Activated naive CD4-positive, alpha-beta T cell treated with anti-CD3 and anti-CD28 coated beads, Interleukin-2, amount 50 U/mL, for 72 hours (primary cell): Measurements from ENCODE around the gene RPGRIP1L. TPM values are rescaled to one million over a fixed set of nuclear protein-coding genes. Genes with fewer than 3 reads are reported as not detected.

Experiments used
- ATAC-seq, 2 donors: fragments of 150-1000 bp; cut with Tn5 transposase; 2 replicates each; pipeline ENCODE4 v1.10.0; 2021; ENCODE audit warnings: mild to moderate bottlenecking in 2 of 2, moderate library complexity in 2 of 2
- DNase-seq, 2 donors: peaks; one replicate each; pipeline ENCODE4 v3.0.0; 2021 to 2022; ENCODE audit warnings: low spot score in 2 of 2
- H3K27ac Mint-ChIP-seq, 2 donors: one replicate each; pipeline ENCODE4 v1.8.0; 2022; ENCODE audit warnings: mild to moderate bottlenecking in 2 of 2, mixed read lengths in 2 of 2
- H3K36me3 Mint-ChIP-seq, 2 donors: one replicate each; pipeline ENCODE4 v1.8.0; 2022; ENCODE audit warnings: mixed read lengths in 2 of 2
- H3K9me3 Mint-ChIP-seq, 2 donors: one replicate each; pipeline ENCODE4 v1.8.0; 2022; ENCODE audit warnings: mixed read lengths in 2 of 2
- total RNA-seq, 2 donors: library from RNA; stranded (reverse); gene quantifications; one replicate each; pipeline ENCODE4 v1.2.3, GENCODE V29; 2022

The RPGRIP1L gene
- total RNA-seq, 2 donors from 2014 or later: 6.3 to 7.3 TPM

DNA sequence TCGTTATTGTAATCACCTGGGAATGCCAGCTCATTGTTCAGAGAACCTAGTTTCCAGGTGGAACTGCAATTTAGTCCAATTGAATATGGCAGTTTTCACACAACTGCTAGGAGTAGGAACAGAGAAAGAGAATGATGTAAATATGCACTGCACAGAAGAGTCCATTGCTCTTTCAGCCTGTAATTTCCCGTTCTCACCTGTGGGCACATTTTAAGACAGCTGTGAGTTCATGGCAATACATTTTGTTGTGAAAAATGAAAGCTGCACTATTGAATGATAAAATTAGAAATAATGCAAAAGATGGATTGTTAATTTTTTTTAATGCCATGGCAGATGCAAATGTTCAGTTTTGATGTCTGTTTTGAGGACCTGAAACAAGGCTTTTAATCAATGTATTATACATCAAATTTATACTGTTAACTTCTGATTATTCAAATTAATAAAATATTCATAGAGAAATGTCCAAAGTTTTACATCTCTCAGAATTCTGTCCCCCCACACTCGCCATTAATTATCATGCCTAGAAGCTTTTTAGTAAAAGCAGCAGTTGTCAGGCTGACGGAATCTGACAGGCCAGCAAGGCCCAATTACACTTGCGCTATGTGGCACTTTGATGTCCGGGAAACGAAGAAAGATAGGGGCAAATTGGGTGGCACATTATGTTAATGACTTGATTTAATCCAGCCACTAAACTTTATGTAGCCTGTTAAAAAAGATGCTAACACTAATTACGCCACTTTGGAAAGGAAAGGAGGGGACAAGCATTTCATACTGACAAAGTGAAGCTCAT lies 72.2 kb downstream of the RPGRIP1L start:
- Mint-ChIP-seq H3K27ac (peak overlapping the region in 1 of 2 donors; percentile 17), H3K9me3 (no peaks in the 10 kb centered on the region), H3K36me3 (no peaks in the 10 kb centered on the region)
- DNase-seq (no peak), ATAC-seq (no peak)

- Mint-ChIP-seq H3K9me3 (no peaks in the 10 kb centered on the region), H3K36me3 (no peaks in the 10 kb centered on the region)
- ATAC-seq: no peak
Observed at GRCh38 chr16:53629607-53630312, 73.9 kb downstream of the RPGRIP1L start.

DNA sequence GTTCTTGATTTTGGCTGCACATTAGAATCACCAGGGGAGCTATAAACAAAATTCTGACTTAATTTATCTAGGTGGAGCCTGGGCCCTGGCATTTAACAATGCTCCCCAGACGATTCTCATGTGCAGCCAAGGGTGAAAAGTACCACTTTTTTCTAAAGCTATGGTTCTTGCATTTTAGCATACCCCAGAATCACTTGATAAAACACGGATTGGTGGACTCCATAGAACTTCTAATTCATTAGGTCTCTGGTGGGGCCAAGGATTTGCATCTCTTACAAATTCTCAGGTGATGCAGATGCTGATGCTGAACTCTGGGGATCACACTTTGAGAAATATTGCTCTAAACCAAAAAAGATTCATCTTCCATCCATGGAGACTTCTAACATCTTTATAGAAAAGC lies 74.5 kb downstream of the RPGRIP1L start:
- H3K9me3 Mint-ChIP-seq: no peaks in the 10 kb centered on the region
- H3K27ac Mint-ChIP-seq: no peak overlapping the region
- DNase-seq: no peak
- H3K36me3 Mint-ChIP-seq: no peaks in the 10 kb centered on the region
- no peak for ATAC-seq

More at GRCh38 chr16:53629607-53630312, 73.9 kb downstream of the RPGRIP1L start:
- no peak for DNase-seq
- no peak overlapping the region for H3K27ac Mint-ChIP-seq

DNA sequence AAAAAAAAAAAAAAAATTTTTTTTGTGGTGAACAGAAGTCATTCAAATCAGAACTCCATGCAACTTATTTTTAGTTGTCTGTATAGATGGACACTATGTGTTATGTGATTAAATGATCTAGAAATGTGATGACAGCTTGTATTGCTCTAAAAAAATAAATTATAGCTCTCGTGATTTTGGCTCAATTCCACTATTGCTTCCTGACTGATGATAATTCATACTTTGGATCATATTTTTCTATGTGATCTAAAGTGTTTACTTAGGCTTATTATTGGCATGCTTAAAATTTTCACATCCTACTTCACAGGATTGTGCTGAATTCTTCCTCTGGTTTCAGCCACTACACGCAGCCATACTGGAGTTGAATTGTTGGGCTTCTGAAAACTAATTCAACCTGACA lies 76.8 kb downstream of the RPGRIP1L start:
- no peak for ATAC-seq
- H3K36me3 Mint-ChIP-seq: no peaks in the 10 kb centered on the region
- no peak overlapping the region for H3K27ac Mint-ChIP-seq
- H3K9me3 Mint-ChIP-seq: no peaks in the 10 kb centered on the region
- no peak for DNase-seq

GRCh38 chr16:53626161-53626560 lies 77.5 kb downstream of the RPGRIP1L start:
- H3K27ac Mint-ChIP-seq: no peak overlapping the region
- ATAC-seq (no peak), DNase-seq (no peak)
- H3K36me3 Mint-ChIP-seq: no peaks in the 10 kb centered on the region
- no peaks in the 10 kb centered on the region for H3K9me3 Mint-ChIP-seq

DNA sequence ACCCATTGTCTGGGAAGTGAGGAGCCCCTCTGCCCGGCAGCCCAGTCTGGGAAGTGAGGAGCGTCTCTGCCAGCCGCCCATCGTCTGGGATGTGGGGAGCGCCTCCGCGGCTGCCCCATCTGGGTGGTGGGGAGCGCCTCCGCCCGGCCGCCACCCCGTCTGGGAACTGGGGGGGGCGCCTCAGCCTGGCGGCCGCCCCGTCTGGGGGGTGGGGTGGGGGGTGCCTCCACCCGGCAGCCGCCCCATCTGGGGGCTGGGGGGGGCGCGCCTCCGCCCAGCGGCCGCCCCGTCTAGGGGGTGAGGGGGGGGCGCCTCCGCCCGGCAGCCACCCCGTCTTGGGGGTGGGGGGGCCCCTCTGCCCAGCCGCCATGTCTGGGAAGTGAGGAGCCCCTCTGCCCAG lies 78.4 kb downstream of the RPGRIP1L start:
- DNase-seq: no peak
- ATAC-seq: no peak
- Mint-ChIP-seq H3K27ac (no peak overlapping the region), H3K36me3 (no peaks in the 10 kb centered on the region), H3K9me3 (no peaks in the 10 kb centered on the region)

- Mint-ChIP-seq H3K36me3 (no peaks in the 10 kb centered on the region), H3K9me3 (no peaks in the 10 kb centered on the region), H3K27ac (no peak overlapping the region)
- DNase-seq (no peak), ATAC-seq (no peak)
Observed at GRCh38 chr16:53622315-53622714, 81.3 kb downstream of the RPGRIP1L start.

DNA sequence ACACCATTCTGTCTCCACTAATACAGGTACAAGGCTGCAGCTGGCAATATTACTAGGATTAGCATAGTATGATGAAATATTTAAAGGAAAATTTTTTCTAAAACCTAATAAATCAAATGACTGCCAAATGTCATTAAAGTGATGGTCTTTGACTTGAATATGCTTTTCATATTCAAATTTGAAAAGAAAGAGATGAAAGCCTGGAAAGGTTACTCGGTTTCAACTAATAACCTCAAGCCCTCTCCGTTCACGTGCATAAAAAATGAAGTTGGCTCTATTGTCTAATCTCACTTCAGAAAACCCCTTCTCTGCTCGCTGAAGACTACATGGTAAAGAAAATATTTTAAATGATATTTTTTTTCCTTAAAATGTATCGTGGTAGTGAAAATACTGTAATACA lies 83.2 kb downstream of the RPGRIP1L start:
- DNase-seq (no peak), ATAC-seq (no peak)
- H3K9me3 Mint-ChIP-seq: no peaks in the 10 kb centered on the region
- no peak overlapping the region for H3K27ac Mint-ChIP-seq
- H3K36me3 Mint-ChIP-seq: no peaks in the 10 kb centered on the region

DNA sequence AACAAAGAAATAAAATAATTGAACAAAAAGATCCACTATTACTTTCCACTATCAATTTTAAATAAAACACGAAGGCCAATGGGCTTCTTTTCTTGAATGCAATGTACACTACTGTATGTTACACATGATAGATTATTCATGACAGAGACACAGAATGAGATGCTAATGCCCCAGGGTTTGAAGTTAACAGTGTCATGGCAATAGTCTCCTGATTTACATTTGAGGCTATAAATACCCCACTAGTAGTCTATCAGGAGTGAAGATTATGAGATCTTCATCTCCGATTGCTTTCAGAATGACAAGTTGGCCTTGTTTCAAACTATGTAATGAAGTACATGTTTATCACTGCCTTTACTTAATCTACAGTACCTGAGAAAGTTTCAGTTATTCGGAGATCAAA lies 84.4 kb downstream of the RPGRIP1L start:
- no peaks in the 10 kb centered on the region for H3K9me3 Mint-ChIP-seq
- no peak overlapping the region for H3K27ac Mint-ChIP-seq
- DNase-seq: no peak
- H3K36me3 Mint-ChIP-seq: no peaks in the 10 kb centered on the region
- ATAC-seq: no peak

GRCh38 chr16:53614346-53614745 lies 89.3 kb downstream of the RPGRIP1L start:
- Mint-ChIP-seq H3K27ac (no peak overlapping the region), H3K9me3 (no peaks in the 10 kb centered on the region), H3K36me3 (no peaks in the 10 kb centered on the region)
- no peak for ATAC-seq
- no peak for DNase-seq

DNA sequence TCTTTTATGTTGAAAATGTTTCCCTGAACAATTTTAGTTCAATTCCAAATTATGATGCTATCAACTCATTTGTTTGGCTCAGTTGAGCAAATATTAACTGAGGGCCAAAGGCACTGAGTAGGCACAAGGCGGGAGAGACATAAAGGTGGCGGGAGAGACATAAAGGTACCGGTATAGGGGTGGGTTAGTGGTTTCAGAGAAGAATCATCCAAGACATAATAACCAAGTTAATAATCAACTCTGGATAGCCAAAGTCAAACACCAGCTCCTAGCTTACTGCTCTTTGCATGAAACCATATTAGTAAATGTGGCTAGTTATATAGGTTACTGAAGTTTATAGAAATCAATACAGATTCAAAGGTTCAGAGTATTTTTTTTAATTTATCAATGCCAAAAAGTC lies 91.7 kb downstream of the RPGRIP1L start:
- Mint-ChIP-seq H3K27ac (no peak overlapping the region), H3K9me3 (no peaks in the 10 kb centered on the region), H3K36me3 (no peaks in the 10 kb centered on the region)
- ATAC-seq (no peak), DNase-seq (no peak)

GRCh38 chr16:53611179-53611696 lies 92.4 kb downstream of the RPGRIP1L start:
- no peak for DNase-seq
- Mint-ChIP-seq H3K27ac (no peak overlapping the region), H3K9me3 (no peaks in the 10 kb centered on the region), H3K36me3 (no peaks in the 10 kb centered on the region)
- no peak for ATAC-seq

DNA sequence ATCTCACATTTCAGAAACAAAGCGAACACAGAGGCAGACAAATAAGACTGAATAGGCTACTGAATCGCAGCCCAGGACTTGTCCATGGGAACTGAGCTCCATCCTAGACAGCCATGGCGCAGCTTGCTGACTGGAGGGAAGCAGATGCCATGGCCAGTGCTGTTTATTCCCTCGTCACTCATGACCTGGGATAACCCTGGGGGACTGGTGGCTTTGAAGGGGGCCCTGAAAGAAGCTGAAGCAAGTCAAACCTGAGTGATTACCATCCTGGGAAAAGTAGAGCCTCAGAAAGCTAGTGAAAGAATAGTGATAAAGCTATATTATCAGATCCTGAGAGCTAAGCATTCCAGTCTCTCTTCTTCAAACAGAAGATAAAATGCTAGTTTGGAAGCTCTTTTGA lies 94.1 kb downstream of the RPGRIP1L start:
- H3K27ac Mint-ChIP-seq: no peak overlapping the region
- no peak for ATAC-seq
- H3K9me3 Mint-ChIP-seq: no peaks in the 10 kb centered on the region
- H3K36me3 Mint-ChIP-seq: peaks cover 0 to 5% of the 10 kb centered on the region in 2 donors
- no peak for DNase-seq

- H3K9me3 Mint-ChIP-seq: no peaks in the 10 kb centered on the region
- peaks cover 0 to 5% of the 10 kb centered on the region in 2 donors for H3K36me3 Mint-ChIP-seq
- no peak overlapping the region for H3K27ac Mint-ChIP-seq
- DNase-seq (no peak), ATAC-seq (no peak)
Observed at GRCh38 chr16:53608094-53608493, 95.6 kb downstream of the RPGRIP1L start.

DNA sequence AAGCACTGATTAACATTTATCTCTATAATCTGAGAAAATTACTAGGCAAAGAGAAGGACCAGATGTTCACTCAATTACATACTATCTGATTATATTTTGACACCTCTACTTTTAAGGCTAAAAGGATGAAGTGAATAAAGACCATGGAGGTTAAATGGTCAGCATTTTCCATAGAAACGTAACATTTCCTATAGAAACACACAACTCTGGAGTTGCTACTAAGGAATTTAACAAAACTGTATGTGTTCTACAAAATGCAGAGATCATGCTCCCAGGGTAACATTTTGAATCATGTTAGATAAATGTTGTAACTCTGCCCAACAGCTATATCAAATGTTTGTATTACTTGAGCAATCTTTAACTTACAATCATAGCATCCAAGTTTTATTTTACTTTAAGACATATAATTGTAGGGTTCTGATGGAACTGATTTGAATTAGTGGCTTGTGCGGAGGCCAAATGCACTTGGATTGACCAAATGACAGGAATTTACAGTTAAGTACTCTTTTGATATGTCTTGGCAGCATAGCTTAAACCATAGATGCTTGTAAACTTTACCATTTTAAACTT lies 97.7 kb downstream of the RPGRIP1L start:
- Mint-ChIP-seq H3K36me3 (peaks cover 0 to 11% of the 10 kb centered on the region in 2 donors), H3K9me3 (no peaks in the 10 kb centered on the region), H3K27ac (no peak overlapping the region)
- no peak for ATAC-seq
- DNase-seq: no peak

GRCh38 chr16:53605356-53605755 lies 98.3 kb downstream of the RPGRIP1L start:
- peaks cover 0 to 11% of the 10 kb centered on the region in 2 donors for H3K36me3 Mint-ChIP-seq
- ATAC-seq (no peak), DNase-seq (no peak)
- H3K9me3 Mint-ChIP-seq: no peaks in the 10 kb centered on the region
- H3K27ac Mint-ChIP-seq: no peak overlapping the region

DNA sequence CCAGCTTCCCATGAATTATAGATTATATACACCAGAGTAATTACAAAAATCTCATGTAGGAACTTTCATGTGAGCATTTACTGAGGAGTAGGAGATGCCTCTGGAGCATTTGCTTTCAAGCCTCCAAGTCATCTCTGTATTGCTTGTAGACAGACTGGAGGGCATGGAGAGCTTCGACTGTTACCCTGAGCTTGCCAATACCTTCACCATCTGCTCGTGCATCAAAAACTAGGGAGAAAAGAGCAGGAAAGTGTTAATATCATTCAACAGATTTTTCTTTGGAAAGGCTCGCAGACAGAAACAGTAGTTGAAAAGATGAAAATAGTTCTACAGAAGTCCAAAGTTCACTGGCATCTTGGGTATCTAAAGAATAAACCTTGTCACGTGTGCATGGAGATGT lies 101.7 kb downstream of the RPGRIP1L start:
- no peak for ATAC-seq

More for the DNA sequence above, 101.7 kb downstream of the RPGRIP1L start:
- H3K9me3 Mint-ChIP-seq: peaks cover 0 to 3% of the 10 kb centered on the region in 2 donors
- DNase-seq: no peak
- H3K27ac Mint-ChIP-seq: no peak overlapping the region
- H3K36me3 Mint-ChIP-seq: peaks cover 0 to 11% of the 10 kb centered on the region in 2 donors
